Liver (tissue), 9 donors: ENCODE results near the gene MRPL42. TPM values are rescaled to one million over a fixed set of nuclear protein-coding genes. Genes with fewer than 3 reads are reported as not detected.

ENCODE experiments used
- DNase-seq: peaks from one replicate; pipeline ENCODE4 v3.0.0-alpha.2; 2017; ENCODE audit warnings: low spot score
- H3K27ac ChIP-seq, 2 donors: one replicate each; pipeline ENCODE4 v1.7.0; 2013; ENCODE audit warnings: inconsistent platforms in 2 of 2, low read length in 2 of 2, control low read depth in 1 of 2, low read depth in 1 of 2, mild to moderate bottlenecking in 1 of 2
- H3K27me3 ChIP-seq, 4 donors: one replicate each; pipeline versions ENCODE4 v1.6.1 to v1.7.0; 2013; ENCODE audit warnings: low read length in 3 of 4, inconsistent platforms in 1 of 4, mild to moderate bottlenecking in 1 of 4, moderate library complexity in 1 of 4; ENCODE audit not compliant: control insufficient read depth in 4 of 4, insufficient read depth in 4 of 4
- H3K36me3 ChIP-seq, 4 donors: one replicate each; pipeline versions ENCODE4 v1.6.1 to v1.7.0; 2013; ENCODE audit warnings: low read length in 3 of 4, mild to moderate bottlenecking in 3 of 4, low read depth in 1 of 4, moderate library complexity in 1 of 4; ENCODE audit not compliant: control insufficient read depth in 4 of 4, insufficient read depth in 3 of 4
- H3K4me1 ChIP-seq, 4 donors: one replicate each; pipeline versions ENCODE4 v1.6.1 to v1.7.0; 2013; ENCODE audit warnings: low read length in 3 of 4, mild to moderate bottlenecking in 3 of 4, moderate library complexity in 1 of 4; ENCODE audit not compliant: control insufficient read depth in 4 of 4, insufficient read depth in 4 of 4
- H3K4me3 ChIP-seq, 3 donors: one replicate each; pipeline versions ENCODE4 v1.6.1 to v1.7.0; 2013; ENCODE audit warnings: low read length in 3 of 3, control low read depth in 1 of 3, low read depth in 1 of 3, mild to moderate bottlenecking in 1 of 3
- H3K9ac ChIP-seq, 2 donors: one replicate each; pipeline ENCODE4 v1.7.0; 2013; ENCODE audit warnings: low read length in 2 of 2, mild to moderate bottlenecking in 2 of 2, moderate library complexity in 2 of 2, control low read depth in 1 of 2, low read depth in 1 of 2
- H3K9me3 ChIP-seq, 4 donors: one replicate each; pipeline versions ENCODE4 v1.6.1 to v1.7.0; 2013; ENCODE audit warnings: low read length in 3 of 4; ENCODE audit not compliant: control insufficient read depth in 4 of 4
- ATF3 ChIP-seq: IDR thresholded peaks from 2 replicates; pipeline ENCODE4 v1.6.1; 2016; ENCODE audit warnings: antibody characterized with exemption
- CTCF ChIP-seq: fragments of 150-350 bp; IDR thresholded peaks from 2 replicates; pipeline ENCODE4 v1.5.1; 2017; ENCODE audit warnings: improper control_type of control experiment, low read depth, low read length; ENCODE audit not compliant: missing input control
- EGR1 ChIP-seq, 2 donors: IDR thresholded peaks; 2 replicates each; pipeline ENCODE4 v1.6.1; 2016 to 2018; ENCODE audit warnings: antibody characterized with exemption in 2 of 2, low read depth in 2 of 2
- FOXA1 ChIP-seq: IDR thresholded peaks from 2 replicates; pipeline ENCODE4 v1.6.1; 2016; ENCODE audit warnings: antibody characterized with exemption
- FOXA2 ChIP-seq: IDR thresholded peaks from 2 replicates; pipeline ENCODE4 v1.6.1; 2016; ENCODE audit warnings: antibody characterized with exemption
- GABPA ChIP-seq, 2 donors: IDR thresholded peaks in 1 of 2; conservative IDR thresholded peaks in 1 of 2; 2 replicates each; pipeline ENCODE4 v1.6.1; 2016; ENCODE audit warnings: antibody characterized with exemption in 2 of 2, mild to moderate bottlenecking in 1 of 2, moderate library complexity in 1 of 2
- HNF4A ChIP-seq, 2 donors: conservative IDR thresholded peaks; 2 replicates each; pipeline ENCODE4 v1.6.1; 2016; ENCODE audit warnings: antibody characterized with exemption in 2 of 2, mild to moderate bottlenecking in 2 of 2
- HNF4G ChIP-seq: IDR thresholded peaks from 2 replicates; pipeline ENCODE4 v1.6.1; 2016; ENCODE audit warnings: antibody characterized with exemption
- JUND ChIP-seq, 2 donors: IDR thresholded peaks; 2 replicates each; pipeline ENCODE4 v1.6.1; 2016; ENCODE audit warnings: antibody characterized with exemption in 2 of 2
- MAX ChIP-seq: IDR thresholded peaks from 2 replicates; pipeline ENCODE4 v1.6.1; 2016; ENCODE audit warnings: antibody characterized with exemption
- NR2F2 ChIP-seq: IDR thresholded peaks from 2 replicates; pipeline ENCODE4 v1.6.1; 2016; ENCODE audit warnings: antibody characterized with exemption
- RAD21 ChIP-seq, 2 donors: IDR thresholded peaks; 2 replicates each; pipeline ENCODE4 v1.6.1; 2016; ENCODE audit warnings: antibody characterized with exemption in 2 of 2, mild to moderate bottlenecking in 2 of 2
- REST ChIP-seq: IDR thresholded peaks from 2 replicates; pipeline ENCODE4 v1.6.1; 2016; ENCODE audit warnings: antibody characterized with exemption, mild to moderate bottlenecking
- RXRA ChIP-seq, 2 donors: IDR thresholded peaks; 2 replicates each; pipeline ENCODE4 v1.6.1; 2017 to 2018; ENCODE audit warnings: antibody characterized with exemption in 2 of 2, mild to moderate bottlenecking in 1 of 2
- TAF1 ChIP-seq: conservative IDR thresholded peaks from 2 replicates; pipeline ENCODE4 v1.6.1; 2016; ENCODE audit warnings: antibody characterized with exemption, mild to moderate bottlenecking
- YY1 ChIP-seq: IDR thresholded peaks from 2 replicates; pipeline ENCODE4 v1.6.1; 2016; ENCODE audit warnings: antibody characterized with exemption, mild to moderate bottlenecking
- ZBTB33 ChIP-seq: IDR thresholded peaks from 2 replicates; pipeline ENCODE4 v1.6.1; 2016; ENCODE audit warnings: antibody characterized with exemption
- WGBS: extraction: QIAGEN DNeasy Blood & Tissue Kit; methylation state at CpG from one replicate; pipeline ENCODE4 v1.1.7; 2013; 5-methylcytosine and 5-hydroxymethylcytosine counted together
- polyA plus RNA-seq, 2 donors: library from polyadenylated mRNA; stranded (reverse) in 1 of 2; unstranded in 1 of 2; fragments of 200-250 nt in 1 of 2; fragments of >200 nt in 1 of 2; fragmentation: Nextera tagmentation in 1 of 2; extraction: Ambion mirVana in 1 of 2; gene quantifications; one replicate each; pipeline versions ENCODE4 v1.2.1 to v1.2.3, GENCODE V29; 2013 to 2015
- total RNA-seq, 2 donors: library from RNA; depleted of rRNA; stranded (reverse); fragments of >200 nt; gene quantifications; one replicate each; pipeline ENCODE4 v1.2.3, GENCODE V29; 2014
- donor health status: healthy.
- donor health status: healthy.
- donor health status: healthy.
- donor health status: healthy.
- donor health status: healthy.

The MRPL42 gene
- total and polyA plus RNA-seq, 4 donors: 20.4 to 38.8 (median 33.3) TPM

GRCh38 chr12:93519859-93520258 lies 52.5 kb downstream of the MRPL42 start:
- no peak for DNase-seq
- H3K27ac ChIP-seq: no peak overlapping the region

More at GRCh38 chr12:93519859-93520258, 52.5 kb downstream of the MRPL42 start:
- no peaks in the 10 kb centered on the region for H3K4me1 ChIP-seq
- no peaks in the 10 kb centered on the region for H3K9me3 ChIP-seq
- H3K27me3 ChIP-seq: no peaks in the 10 kb centered on the region
- no peak overlapping the region for H3K9ac ChIP-seq
- no peaks in the 10 kb centered on the region for H3K36me3 ChIP-seq
- TF ChIP-seq YY1 (no peak), TAF1 (no peak), FOXA1 (no peak), HNF4G (no peak), ZBTB33 (no peak), ATF3 (no peak), MAX (no peak), HNF4A (conservative IDR thresholded peaks at IDR 0.05) (no peak), GABPA (IDR thresholded peaks at IDR 0.05 in 1 of 2, conservative IDR thresholded peaks at IDR 0.05 in 1 of 2) (no peak), NR2F2 (no peak), JUND (IDR thresholded peaks at IDR 0.05) (no peak), RAD21 (IDR thresholded peaks at IDR 0.05) (no peak), CTCF (no peak), FOXA2 (no peak), EGR1 (IDR thresholded peaks at IDR 0.05; ENCODE audit: low read depth in 2 of 2) (no peak), RXRA (IDR thresholded peaks at IDR 0.05) (no peak), REST (no peak)
- 76% methylated on average over 2 of the region's 2 CpGs for WGBS
- no peak overlapping the region for H3K4me3 ChIP-seq
